Measurements from ENCODE around the gene GALM.

GALM gene

DNA sequence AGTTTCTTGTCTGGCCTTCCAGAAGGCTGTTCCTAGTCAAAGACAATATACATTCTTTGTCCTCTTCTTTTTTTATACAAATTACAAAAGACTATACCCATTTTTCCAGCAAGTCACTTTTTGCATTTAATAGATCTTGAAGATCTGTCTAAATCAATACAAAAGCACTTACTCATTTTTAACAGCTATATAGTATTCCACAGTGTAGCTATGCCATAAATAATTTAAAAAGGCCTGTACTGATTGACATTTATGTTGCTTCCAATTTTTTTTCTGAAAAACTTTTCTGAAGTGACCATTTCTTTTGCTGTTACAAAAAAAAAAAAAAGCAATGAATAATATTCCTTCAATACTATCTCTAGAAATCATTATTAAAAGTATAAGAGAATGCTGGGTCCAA, 32.9 kb upstream of the GALM start:
- Histone ChIP-seq H4K20me1 (ENCODE audit: insufficient read depth, low read length) (no peaks in the 10 kb centered on the region), H3K4me1 (ENCODE audit: low read length) (peaks cover 22% of the 10 kb centered on the region), H3K27ac (ENCODE audit: low read length) (no peak overlapping the region), H3K4me3 (ENCODE audit: low read length) (no peak overlapping the region), H3K79me2 (ENCODE audit: low read length) (no peaks in the 10 kb centered on the region), H3K9me3 (ENCODE audit: insufficient read depth, low read length) (no peaks in the 10 kb centered on the region), H3K27me3 (ENCODE audit: low read depth, low read length) (peaks cover 37% of the 10 kb centered on the region), H3K36me3 (replicated peaks; ENCODE audit: low read depth, low read length) (no peaks in the 10 kb centered on the region), H3K9ac (ENCODE audit: low read length) (no peak overlapping the region), H3K4me2 (ENCODE audit: low read length) (no peak overlapping the region), H2AFZ (ENCODE audit: low read depth, low read length) (no peak overlapping the region)
- TF ChIP-seq EZH2phosphoT487 (IDR thresholded peaks at IDR 0.05; ENCODE audit: low read depth) (no peak), CTCF (IDR thresholded peaks at IDR 0.05; ENCODE audit: low read depth, low read length) (no peak)

DNA sequence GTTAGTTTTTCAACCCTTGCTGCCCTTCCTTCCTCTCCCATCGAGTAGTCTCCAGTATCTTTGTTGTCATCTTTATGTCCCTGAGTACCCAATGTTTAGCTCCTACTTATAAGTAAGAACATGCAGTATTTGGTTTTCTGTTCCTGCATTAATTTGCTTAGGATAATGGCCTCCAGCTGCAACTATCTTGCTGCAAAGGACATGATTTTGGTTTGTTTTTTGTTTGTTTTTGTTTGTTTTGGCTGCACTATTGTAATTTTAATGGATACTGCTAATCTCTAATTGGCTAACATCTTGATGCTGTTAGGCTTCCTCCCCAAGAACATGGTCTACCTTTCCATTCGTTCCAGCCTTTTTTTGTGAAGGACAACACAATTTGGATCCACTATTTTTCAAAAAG, 32.0 kb upstream of the GALM start:
- Histone ChIP-seq H3K4me1 (ENCODE audit: low read length) (peaks cover 22% of the 10 kb centered on the region), H3K79me2 (ENCODE audit: low read length) (no peaks in the 10 kb centered on the region), H3K9me3 (ENCODE audit: insufficient read depth, low read length) (no peaks in the 10 kb centered on the region), H3K9ac (ENCODE audit: low read length) (no peak overlapping the region), H3K4me2 (ENCODE audit: low read length) (peak overlapping the region; percentile 37; the same call in 1 of the 2 replicates), H3K4me3 (ENCODE audit: low read length) (no peak overlapping the region), H2AFZ (ENCODE audit: low read depth, low read length) (no peak overlapping the region), H3K27ac (ENCODE audit: low read length) (no peak overlapping the region), H4K20me1 (ENCODE audit: insufficient read depth, low read length) (no peaks in the 10 kb centered on the region), H3K36me3 (replicated peaks; ENCODE audit: low read depth, low read length) (no peaks in the 10 kb centered on the region), H3K27me3 (ENCODE audit: low read depth, low read length) (peaks cover 39% of the 10 kb centered on the region)
- TF ChIP-seq EZH2phosphoT487 (IDR thresholded peaks at IDR 0.05; ENCODE audit: low read depth) (no peak), CTCF (IDR thresholded peaks at IDR 0.05; ENCODE audit: low read depth, low read length) (no peak)

DNA sequence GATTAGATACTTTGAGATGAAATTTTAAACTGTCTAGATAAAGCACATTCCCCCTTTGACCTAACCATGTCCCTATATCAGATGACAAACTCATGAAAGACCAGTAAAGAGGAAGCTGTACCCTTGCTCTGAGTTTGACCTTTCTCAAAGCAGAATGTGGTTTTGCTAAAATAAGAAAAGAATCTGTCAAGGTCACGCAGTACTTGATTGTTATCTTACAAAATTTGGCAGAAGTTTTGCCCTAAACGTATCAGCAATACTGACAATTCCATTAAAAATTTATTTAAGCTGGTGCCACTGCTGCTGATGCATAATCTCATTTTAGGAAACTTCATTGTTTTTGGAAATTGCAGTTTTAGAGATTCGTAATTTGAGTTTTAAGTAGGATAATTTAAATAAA, 31.2 kb upstream of the GALM start:
- H4K20me1 ChIP-seq (ENCODE audit: insufficient read depth, low read length), result no peaks in the 10 kb centered on the region
- H2AFZ ChIP-seq (ENCODE audit: low read depth, low read length), result no peak overlapping the region
- no peak overlapping the region for H3K27ac ChIP-seq (ENCODE audit: low read length)
- H3K27me3 ChIP-seq (ENCODE audit: low read depth, low read length), result peaks cover 39% of the 10 kb centered on the region
- no peaks in the 10 kb centered on the region for H3K36me3 ChIP-seq (replicated peaks; ENCODE audit: low read depth, low read length)
- no peaks in the 10 kb centered on the region for H3K79me2 ChIP-seq (ENCODE audit: low read length)
- peak overlapping the region; percentile 1; the same call in 1 of the 2 replicates for H3K4me3 ChIP-seq (ENCODE audit: low read length)
- H3K4me2 ChIP-seq (ENCODE audit: low read length), result peak overlapping the region; percentile 37
- H3K9me3 ChIP-seq (ENCODE audit: insufficient read depth, low read length), result no peaks in the 10 kb centered on the region
- H3K4me1 ChIP-seq (ENCODE audit: low read length), result peaks cover 22% of the 10 kb centered on the region
- TF ChIP-seq EZH2phosphoT487 (IDR thresholded peaks at IDR 0.05; ENCODE audit: low read depth) (no peak), CTCF (IDR thresholded peaks at IDR 0.05; ENCODE audit: low read depth, low read length) (no peak)
- H3K9ac ChIP-seq (ENCODE audit: low read length), result no peak overlapping the region

GRCh38 chr2:38635139-38635538, 30.8 kb upstream of the GALM start:
- Histone ChIP-seq H3K4me2 (ENCODE audit: low read length) (peak overlapping the region; percentile 37), H3K36me3 (replicated peaks; ENCODE audit: low read depth, low read length) (no peaks in the 10 kb centered on the region), H4K20me1 (ENCODE audit: insufficient read depth, low read length) (no peaks in the 10 kb centered on the region), H3K9me3 (ENCODE audit: insufficient read depth, low read length) (no peaks in the 10 kb centered on the region), H3K27me3 (ENCODE audit: low read depth, low read length) (peaks cover 35% of the 10 kb centered on the region), H3K79me2 (ENCODE audit: low read length) (no peaks in the 10 kb centered on the region), H3K4me1 (ENCODE audit: low read length) (peaks cover 22% of the 10 kb centered on the region), H3K27ac (ENCODE audit: low read length) (no peak overlapping the region), H2AFZ (ENCODE audit: low read depth, low read length) (no peak overlapping the region), H3K4me3 (ENCODE audit: low read length) (0 out of 2 replicates have a peak overlapping the region, but pooled peaks have one; percentile 1), H3K9ac (ENCODE audit: low read length) (no peak overlapping the region)
- TF ChIP-seq EZH2phosphoT487 (IDR thresholded peaks at IDR 0.05; ENCODE audit: low read depth) (no peak), CTCF (IDR thresholded peaks at IDR 0.05; ENCODE audit: low read depth, low read length) (no peak)

Measured in OCI-LY3 (cell line).